GM12801 (cell line): Measurements from ENCODE around the gene DHFR2.

Experiments used
- CTCF ChIP-seq: IDR thresholded peaks from one replicate; pipeline ENCODE4 v1.5.1; 2011; ENCODE audit warnings: control low read depth; ENCODE audit not compliant: insufficient read length; ENCODE audit errors: extremely low read depth

DHFR2 gene

GRCh38 chr3:94028093-94028837 lies 34.5 kb downstream of the DHFR2 start, which contains the start of gene STX19:
TSS of gene STX19 (minus strand) at chr3:94028597. CDS start at chr3:94015269, 13,328 bp downstream.
- TF ChIP-seq CTCF, result no peak

- TF ChIP-seq CTCF, result no peak
Observed at GRCh38 chr3:94026623-94027022, 36.1 kb downstream of the DHFR2 start.

- TF ChIP-seq CTCF, result no peak
Observed at GRCh38 chr3:94024385-94024784, 38.3 kb downstream of the DHFR2 start.

GRCh38 chr3:94020293-94020692 lies 42.4 kb downstream of the DHFR2 start:
- no peak for TF ChIP-seq CTCF

GRCh38 chr3:94019659-94020058 lies 43.1 kb downstream of the DHFR2 start:
- TF ChIP-seq CTCF, result no peak

- no peak for TF ChIP-seq CTCF
Observed at GRCh38 chr3:94015025-94015424, 47.7 kb downstream of the DHFR2 start.

GRCh38 chr3:94012185-94012584 lies 50.5 kb downstream of the DHFR2 start:
- TF ChIP-seq CTCF, result no peak
